HepG2 (cell line): ENCODE measurements around the gene IQCN. TPM values are rescaled to one million over a fixed set of nuclear protein-coding genes. Genes with fewer than 3 reads are reported as not detected.

Source experiments
- ARHGAP35 ChIP-seq: sonication (generic); formaldehyde crosslinking; IDR thresholded peaks from 2 replicates; pipeline ENCODE4 v1.9.0; 2022; ENCODE audit warnings: mild to moderate bottlenecking, inconsistent platforms, moderate library complexity, missing genetic modification reagents, borderline replicate concordance
- CBX5 ChIP-seq: sonication (generic); formaldehyde crosslinking; IDR thresholded peaks from 2 replicates; pipeline ENCODE4 v1.4.0; 2020; ENCODE audit warnings: missing genetic modification reagents, borderline replicate concordance
- DRAP1 ChIP-seq: IDR thresholded peaks from 2 replicates; pipeline ENCODE4 v1.6.1; 2016; ENCODE audit warnings: missing genetic modification reagents, missing compliant biosample characterization
- ESRRA ChIP-seq: sonication (generic); formaldehyde crosslinking; IDR thresholded peaks from 2 replicates; pipeline ENCODE4 v1.5.1; 2020; ENCODE audit warnings: mild to moderate bottlenecking, low read depth, missing genetic modification reagents
- MYC ChIP-seq: sonication (generic); formaldehyde crosslinking; IDR thresholded peaks from 2 replicates; pipeline ENCODE4 v1.9.0; 2021; ENCODE audit warnings: missing genetic modification reagents, borderline replicate concordance
- NFE2L2 ChIP-seq: fragments of 150-350 bp; IDR thresholded peaks from 2 replicates; pipeline ENCODE4 v1.6.1; 2014; ENCODE audit warnings: low read length
- PAXIP1 ChIP-seq: sonication (generic); formaldehyde crosslinking; conservative IDR thresholded peaks from 2 replicates; pipeline ENCODE4 v1.4.0; 2020; ENCODE audit warnings: mild to moderate bottlenecking, missing genetic modification reagents, moderate library complexity
- PHB2 ChIP-seq: fragments of 450-650 bp; IDR thresholded peaks from 2 replicates; pipeline ENCODE4 v1.6.1; 2018; ENCODE audit not compliant: partially characterized antibody
- RFX3 ChIP-seq: IDR thresholded peaks from 2 replicates; pipeline ENCODE4 v1.6.1; 2016; ENCODE audit warnings: missing biosample characterization, missing genetic modification reagents
- RNF219 ChIP-seq: sonication (generic); formaldehyde crosslinking; IDR thresholded peaks from 2 replicates; pipeline ENCODE4 v1.5.0; 2020; ENCODE audit warnings: mild to moderate bottlenecking, missing genetic modification reagents
- SMC3 ChIP-seq: IDR thresholded peaks from 2 replicates; pipeline ENCODE4 v1.6.1; 2011; ENCODE audit warnings: low read length, improper control_type of control experiment
- ZBTB49 ChIP-seq: sonication (generic); formaldehyde crosslinking; IDR thresholded peaks from 2 replicates; pipeline ENCODE4 v1.4.0; 2020; ENCODE audit warnings: missing genetic modification reagents, borderline replicate concordance
- ZNF101 ChIP-seq: sonication (generic); formaldehyde crosslinking; IDR thresholded peaks from 2 replicates; pipeline ENCODE4 v1.4.0; 2020; ENCODE audit warnings: mild to moderate bottlenecking, low read depth, missing genetic modification reagents, borderline replicate concordance
- ZNF292 ChIP-seq: sonication (generic); formaldehyde crosslinking; IDR thresholded peaks from 2 replicates; pipeline ENCODE4 v1.8.1; 2022; ENCODE audit warnings: mild to moderate bottlenecking, low read depth, missing genetic modification reagents, borderline replicate concordance
- ZNF570 ChIP-seq: sonication (generic); formaldehyde crosslinking; IDR thresholded peaks from 2 replicates; pipeline ENCODE4 v1.4.0; 2020; ENCODE audit warnings: mild to moderate bottlenecking, missing genetic modification reagents, borderline replicate concordance
- ZNF577 ChIP-seq: sonication (generic); formaldehyde crosslinking; IDR thresholded peaks from 2 replicates; pipeline ENCODE4 v1.4.0; 2020; ENCODE audit warnings: mild to moderate bottlenecking, low read depth, missing genetic modification reagents, borderline replicate concordance
- ZNF607 ChIP-seq: sonication (generic); formaldehyde crosslinking; IDR thresholded peaks from 2 replicates; pipeline ENCODE4 v1.5.1; 2020; ENCODE audit warnings: missing genetic modification reagents, mild to moderate bottlenecking, borderline replicate concordance
- ZNF784 ChIP-seq: sonication (generic); formaldehyde crosslinking; IDR thresholded peaks from 2 replicates; pipeline ENCODE4 v1.5.1; 2020; ENCODE audit warnings: missing genetic modification reagents, mild to moderate bottlenecking, borderline replicate concordance
- polyA plus RNA-seq, 8 experiments: library from polyadenylated mRNA; depleted of rRNA in 3 of 8; stranded (reverse) in 7 of 8; unstranded in 1 of 8; fragments of >200 nt; fragmentation: Illumina TruSeq in 4 of 8; extraction: Trizol in 4 of 8; gene quantifications; 2 replicates each; pipeline versions ENCODE4 v1.2.1 to v1.2.3, GENCODE V29; 2011 to 2016; ENCODE audit warnings: low read depth in 4 of 8, missing spikeins in 1 of 8, mixed read lengths in 1 of 8; ENCODE audit not compliant: insufficient read depth in 1 of 8
- total RNA-seq, 5 experiments: library from RNA; depleted of rRNA; stranded (reverse); fragments of >200 nt; fragmentation: Illumina TruSeq; extraction: Trizol; gene quantifications; 2 replicates each; pipeline ENCODE4 v1.2.3, GENCODE V29; 2016; ENCODE audit warnings: low read depth in 1 of 5

IQCN gene
- total and polyA plus RNA-seq, 2 of the 13 experiments (the other 11 are each of a cell fraction or from before 2014, with no cell fraction given): 0.04 to 0.18 TPM

- TF ChIP-seq ARHGAP35 (CRISPR knock-in tag) (no peak), NFE2L2 (no peak), RFX3 (CRISPR knock-in tag) (no peak), SMC3 (no peak), ESRRA (CRISPR knock-in tag) (peak; percentile 67; the same call in 1 of the 2 replicates), ZNF784 (CRISPR knock-in tag) (no peak), ZNF101 (no peak), RNF219 (no peak; the same call in 1 of the 2 replicates), PAXIP1 (CRISPR knock-in tag) (no peak), ZBTB49 (no peak), ZNF577 (CRISPR knock-in tag) (no peak), ZNF607 (no peak; the same call in 1 of the 2 replicates), PHB2 (no peak), ZNF292 (no peak), MYC (CRISPR knock-in tag) (no peak), DRAP1 (CRISPR knock-in tag) (no peak), CBX5 (CRISPR knock-in tag) (0 out of 2 replicates have a peak, but pooled peaks have one; percentile 41), ZNF570 (CRISPR knock-in tag) (no peak)
Observed at GRCh38 chr19:18223860-18224524, 50.3 kb downstream of the IQCN start (continued).
